Measurements from ENCODE around the gene B3GALT4.

The B3GALT4 gene

DNA sequence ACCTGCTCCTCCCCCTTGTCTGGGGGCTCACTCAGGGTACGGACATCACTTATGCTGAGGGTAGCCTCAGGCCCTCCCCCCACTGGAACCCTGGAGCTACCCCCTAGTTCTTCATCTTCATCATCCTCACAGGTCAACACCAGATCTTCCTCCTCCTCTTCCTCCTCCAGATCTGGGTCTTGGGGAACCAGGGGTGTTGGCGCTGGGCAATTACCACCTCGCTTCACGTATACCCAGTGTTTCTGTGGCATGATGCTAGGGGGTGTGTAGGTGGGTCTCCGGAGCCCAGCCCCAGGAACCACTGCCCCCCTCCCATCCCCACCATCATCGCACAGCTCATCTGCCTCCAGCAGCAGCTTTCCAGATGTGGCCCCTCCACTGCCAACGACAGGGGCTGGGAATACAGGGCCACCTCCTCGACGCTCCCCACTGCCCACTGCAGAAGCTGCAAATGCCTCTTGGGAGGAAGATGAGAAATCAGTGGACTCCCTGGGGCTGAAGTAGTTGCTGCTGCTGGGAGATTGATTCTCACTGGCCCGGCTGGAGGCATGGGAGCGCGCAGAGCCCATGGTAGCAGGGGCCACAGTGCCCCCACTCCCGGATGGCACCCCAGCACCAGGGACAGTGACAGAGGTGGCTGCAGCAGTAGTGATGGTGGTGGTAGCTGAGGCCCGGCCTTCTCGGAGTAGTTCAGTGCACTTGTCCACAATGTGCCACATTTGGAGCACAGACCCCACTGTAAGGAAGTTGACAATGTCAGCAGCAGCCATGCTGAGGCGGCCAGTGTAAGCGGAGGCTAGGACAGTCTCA lies 39.1 kb downstream of the B3GALT4 start:
- DNase-seq = no peak

GRCh38 chr6:33316603-33317418 lies 39.9 kb downstream of the B3GALT4 start:
- DNase-seq = no peak

DNA sequence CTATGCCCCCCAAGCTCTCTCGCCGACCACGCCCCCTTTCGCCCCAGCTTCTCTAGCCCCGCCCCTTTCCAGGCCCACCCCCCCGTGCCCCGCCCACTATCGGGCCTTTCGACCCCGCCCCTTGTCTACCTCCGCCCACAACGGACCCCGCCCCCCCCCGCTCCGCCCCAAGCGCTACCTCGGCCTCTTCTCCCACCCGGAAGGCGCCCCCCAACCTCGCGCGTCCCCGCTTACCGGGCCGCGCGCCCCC lies 40.4 kb downstream of the B3GALT4 start:
- no peak for DNase-seq

DNA sequence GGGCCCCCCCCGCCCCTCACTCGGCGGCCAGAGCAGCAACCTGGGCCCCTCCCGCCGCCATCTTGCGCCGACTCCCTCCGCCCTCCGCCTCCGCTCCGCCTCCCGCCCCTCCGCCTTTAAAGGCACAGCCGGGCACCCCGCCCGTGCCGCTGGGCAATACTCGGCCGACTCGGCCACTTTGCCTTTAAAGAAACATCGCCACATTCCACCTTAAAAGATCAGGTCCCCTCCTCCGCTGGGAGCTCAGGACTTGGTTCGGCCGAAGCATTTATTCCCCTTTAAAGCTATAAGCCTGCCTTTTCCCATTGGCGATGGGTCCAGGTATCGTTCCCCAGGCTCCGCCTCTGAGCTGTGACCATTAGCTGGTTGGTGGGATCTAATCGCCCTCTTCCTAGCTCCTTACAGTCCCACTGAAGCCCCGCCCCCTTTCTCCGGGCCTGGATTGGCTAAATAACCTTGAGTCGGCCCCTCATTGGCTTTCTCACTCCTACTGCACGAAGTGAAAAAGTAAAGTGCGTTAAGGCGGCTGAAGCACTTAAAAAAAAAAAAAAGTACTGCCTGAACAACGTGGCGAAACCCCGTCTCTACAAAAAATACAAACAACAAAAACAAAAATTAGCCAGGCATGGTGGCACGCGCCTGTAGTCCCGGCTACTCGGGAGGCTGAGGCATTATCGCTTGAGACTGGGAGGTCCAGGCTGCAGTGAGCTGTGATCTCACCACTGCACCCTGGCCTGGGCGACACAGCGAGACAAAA lies 40.9 kb downstream of the B3GALT4 start, which contains the start of gene ZBTB22:
ZBTB22 (minus strand) TSS at position 76 of the 757 bp plus-strand sequence. CDS start 828 bp downstream, outside the sequence.
- DNase-seq = peak; percentile 97

- no peak for DNase-seq
These were observed 41.6 kb downstream of the B3GALT4 start for GRCh38 chr6:33318426-33319073.

DNA sequence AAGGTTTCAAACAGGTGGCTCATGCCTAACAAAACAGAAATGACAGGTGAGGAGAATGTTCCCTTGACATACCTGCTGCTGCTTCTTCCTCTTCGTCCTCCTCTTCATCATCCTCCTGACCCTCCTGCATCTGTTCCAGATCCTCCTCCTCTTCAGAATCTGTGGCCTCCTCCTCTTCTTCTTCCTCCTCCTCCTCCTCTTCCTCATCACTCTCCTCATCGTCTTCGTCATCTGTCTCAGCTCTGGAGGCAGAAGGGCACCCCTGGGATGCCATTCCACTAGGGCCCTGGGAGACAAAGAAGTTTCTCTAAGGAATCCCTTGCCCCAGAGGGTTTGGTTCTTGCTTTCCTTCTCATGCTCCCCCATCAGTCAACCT lies 43.0 kb downstream of the B3GALT4 start:
- no peak for DNase-seq

DNA sequence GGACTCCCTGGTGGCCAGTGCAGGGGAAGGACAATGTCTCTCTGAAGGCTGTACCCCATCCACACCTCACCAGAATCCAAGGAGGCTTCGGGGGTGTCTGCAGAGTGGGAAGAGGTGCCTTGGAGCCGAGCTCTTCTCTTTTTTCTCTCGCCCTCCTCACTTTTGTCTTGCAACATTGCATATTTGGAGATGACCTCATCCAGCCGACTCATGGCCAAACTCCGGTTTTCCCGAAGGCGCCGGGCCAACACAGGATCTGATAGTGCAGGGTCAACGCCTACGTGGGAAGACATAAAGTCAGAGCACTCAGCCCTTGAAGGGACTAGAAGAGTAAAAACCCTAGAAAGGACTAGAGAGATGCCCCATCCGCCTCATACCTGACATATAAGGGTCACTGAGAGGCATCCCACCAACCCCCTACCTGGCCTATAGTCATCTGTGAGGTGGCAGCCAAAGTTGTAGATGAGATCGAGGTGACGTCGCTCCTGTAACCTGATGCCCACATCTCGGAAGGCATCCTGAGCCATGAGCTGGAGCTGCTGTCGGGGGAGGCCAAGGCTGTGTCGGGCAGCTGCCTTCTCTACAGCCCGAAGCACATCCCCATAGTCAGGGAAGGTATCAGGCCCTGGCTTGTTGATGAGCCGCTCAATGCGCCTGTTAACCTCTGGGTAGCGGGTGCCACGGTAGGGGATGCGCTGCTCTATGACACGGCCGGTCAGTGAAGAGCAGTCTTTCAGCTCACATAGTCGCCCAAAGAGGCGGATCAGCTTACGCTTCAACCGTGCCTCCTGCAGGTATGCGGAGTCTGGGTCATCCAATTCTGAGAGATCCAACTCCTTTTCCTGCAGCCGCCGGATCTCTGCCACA lies 43.6 kb downstream of the B3GALT4 start:
- DNase-seq = no peak

DNA sequence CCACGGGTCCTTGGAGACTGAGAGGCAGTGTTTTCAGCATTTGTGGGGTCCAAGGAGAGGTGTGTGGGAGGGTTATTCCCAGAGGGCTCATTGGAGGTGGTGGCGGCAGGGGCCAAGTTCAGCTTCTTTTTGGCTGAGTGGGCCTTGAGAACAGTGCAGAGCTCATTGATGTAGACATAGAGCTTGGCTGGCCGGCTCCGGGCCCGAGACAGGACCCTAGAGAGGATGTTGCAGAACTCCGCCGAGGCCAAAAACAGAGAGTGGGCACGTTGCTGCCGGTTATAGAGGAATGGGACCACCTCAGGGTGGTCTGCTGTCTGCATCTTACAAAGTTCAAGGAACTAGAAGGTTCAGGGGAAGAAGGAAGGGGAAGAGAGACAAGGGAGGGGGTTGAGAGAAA lies 44.3 kb downstream of the B3GALT4 start:
- no peak for DNase-seq

DNA sequence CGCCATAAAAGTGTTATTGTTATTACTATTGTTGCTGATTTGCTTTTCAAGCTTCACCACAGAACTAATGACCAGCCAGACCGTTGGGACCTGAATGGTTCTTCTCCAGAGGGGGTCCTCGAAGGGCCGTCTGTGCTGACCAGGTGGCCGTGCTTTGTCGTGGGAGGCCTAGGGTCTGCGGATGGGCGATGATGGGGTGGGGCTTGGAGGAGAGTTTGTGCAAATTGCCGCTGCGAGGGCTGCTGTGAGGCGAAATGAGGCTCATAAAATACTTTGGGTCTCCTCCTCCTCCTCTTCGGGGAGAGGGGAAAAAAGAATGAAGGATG lies 46.7 kb downstream of the B3GALT4 start:
- no peak for DNase-seq

DNA sequence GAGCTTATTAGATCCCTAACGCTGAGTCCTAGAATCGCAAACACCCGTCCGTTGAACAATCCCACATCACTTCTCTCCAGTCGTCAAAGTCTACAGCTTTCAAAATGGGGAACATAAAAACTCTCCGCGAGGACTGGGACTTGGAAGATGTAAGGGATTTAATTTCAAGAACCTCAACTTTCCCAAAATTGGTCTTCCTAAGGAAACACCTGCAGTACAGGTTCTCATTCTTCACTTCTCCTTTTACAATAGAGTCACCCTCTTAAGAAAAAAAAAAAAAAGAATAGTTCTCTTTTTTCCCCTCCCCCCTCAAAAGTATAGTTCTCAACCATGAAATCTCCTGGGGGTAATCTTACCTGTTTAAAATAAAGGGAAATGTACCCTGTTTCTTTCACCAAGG lies 47.2 kb downstream of the B3GALT4 start:
- peak; percentile 61 for DNase-seq

Measured in DMS79 treated with DMSO at 0.1 percent for 48 hours (cell line).